ACC112 (cell line): ENCODE measurements around the gene UCK2.

Source experiments
- H2AFZ ChIP-seq: fragments of 200-600 bp; sonication (generic); one replicate; pipeline ENCODE4 v1.6.0; 2017; ENCODE audit warnings: antibody characterized with exemption, low read length; ENCODE audit not compliant: unreplicated experiment
- H3K27ac ChIP-seq: fragments of 200-600 bp; sonication (generic); 2 replicates; pipeline ENCODE4 v1.5.1; 2014; ENCODE audit warnings: low read depth, mild to moderate bottlenecking, antibody characterized with exemption, low read length, moderate library complexity
- H3K27me3 ChIP-seq: fragments of 200-600 bp; sonication (generic); 2 replicates; pipeline ENCODE4 v1.6.1; 2014; ENCODE audit warnings: mild to moderate bottlenecking, antibody characterized with exemption, low read length, moderate library complexity, mixed read lengths; ENCODE audit not compliant: insufficient read depth
- H3K36me3 ChIP-seq: fragments of 200-600 bp; sonication (generic); 2 replicates; pipeline ENCODE4 v1.6.1; 2016; ENCODE audit warnings: mild to moderate bottlenecking, antibody characterized with exemption, low read length, moderate library complexity, mixed read lengths; ENCODE audit not compliant: insufficient read depth
- H3K4me1 ChIP-seq: fragments of 200-600 bp; sonication (generic); one replicate; pipeline ENCODE4 v1.6.1; 2016; ENCODE audit warnings: low read length, mixed read lengths; ENCODE audit not compliant: insufficient read depth, unreplicated experiment, control insufficient read depth
- H3K4me3 ChIP-seq: fragments of 200-600 bp; sonication (generic); 2 replicates; pipeline ENCODE4 v1.5.1; 2014; ENCODE audit warnings: mild to moderate bottlenecking, low read depth, low read length
- H3K79me2 ChIP-seq: fragments of 200-600 bp; sonication (generic); one replicate; pipeline ENCODE4 v1.6.0; 2016; ENCODE audit warnings: low read length; ENCODE audit not compliant: control insufficient read depth, unreplicated experiment, insufficient read depth

The UCK2 gene

GRCh38 chr1:165936542-165936941, 109.1 kb downstream of the UCK2 start:
- no peak overlapping the region for H3K27ac ChIP-seq

GRCh38 chr1:165937829-165938228, 110.4 kb downstream of the UCK2 start:
- Histone ChIP-seq H3K4me3 (no peak overlapping the region), H3K79me2 (no peaks in the 10 kb centered on the region), H2AFZ (no peak overlapping the region), H3K27ac (no peak overlapping the region), H3K36me3 (no peaks in the 10 kb centered on the region), H3K4me1 (no peaks in the 10 kb centered on the region), H3K27me3 (peaks cover 13% of the 10 kb centered on the region; the same call in 1 of the 2 replicates)

More at GRCh38 chr1:165936542-165936941, 109.1 kb downstream of the UCK2 start:
- Histone ChIP-seq H3K36me3 (no peaks in the 10 kb centered on the region), H3K4me1 (no peaks in the 10 kb centered on the region), H3K79me2 (no peaks in the 10 kb centered on the region), H3K4me3 (no peak overlapping the region), H3K27me3 (peaks cover 6% of the 10 kb centered on the region; the same call in 1 of the 2 replicates), H2AFZ (no peak overlapping the region)

GRCh38 chr1:165938844-165939243, 111.4 kb downstream of the UCK2 start:
- no peak overlapping the region for H3K27ac ChIP-seq
- H3K4me1 ChIP-seq, result no peaks in the 10 kb centered on the region
- no peak overlapping the region for H2AFZ ChIP-seq
- no peaks in the 10 kb centered on the region for H3K36me3 ChIP-seq
- H3K27me3 ChIP-seq, result peaks cover 20% of the 10 kb centered on the region; the same call in 1 of the 2 replicates
- no peak overlapping the region for H3K4me3 ChIP-seq
- no peaks in the 10 kb centered on the region for H3K79me2 ChIP-seq

- H3K27ac ChIP-seq, result no peak overlapping the region
- no peaks in the 10 kb centered on the region for H3K36me3 ChIP-seq
- H2AFZ ChIP-seq, result no peak overlapping the region
- peaks cover 29% of the 10 kb centered on the region; the same call in 1 of the 2 replicates for H3K27me3 ChIP-seq
- H3K4me3 ChIP-seq, result no peak overlapping the region
- H3K79me2 ChIP-seq, result no peaks in the 10 kb centered on the region
- H3K4me1 ChIP-seq, result no peaks in the 10 kb centered on the region
Measured at GRCh38 chr1:165941531-165941930, 114.1 kb downstream of the UCK2 start.

- Histone ChIP-seq H3K79me2 (no peaks in the 10 kb centered on the region), H3K4me1 (no peaks in the 10 kb centered on the region), H3K27me3 (peaks cover 30% of the 10 kb centered on the region; the same call in 1 of the 2 replicates), H2AFZ (no peak overlapping the region), H3K4me3 (no peak overlapping the region), H3K27ac (no peak overlapping the region), H3K36me3 (no peaks in the 10 kb centered on the region)
Measured at GRCh38 chr1:165942062-165942461, 114.6 kb downstream of the UCK2 start.

- Histone ChIP-seq H3K27ac (no peak overlapping the region), H3K79me2 (no peaks in the 10 kb centered on the region), H2AFZ (no peak overlapping the region), H3K4me3 (no peak overlapping the region), H3K4me1 (no peaks in the 10 kb centered on the region), H3K27me3 (peaks cover 30% of the 10 kb centered on the region; the same call in 1 of the 2 replicates), H3K36me3 (no peaks in the 10 kb centered on the region)
Measured at GRCh38 chr1:165942927-165943597, 115.6 kb downstream of the UCK2 start.

GRCh38 chr1:165945911-165946310, 118.5 kb downstream of the UCK2 start:
- H3K4me1 ChIP-seq, result no peaks in the 10 kb centered on the region
- no peak overlapping the region for H3K27ac ChIP-seq
- no peaks in the 10 kb centered on the region for H3K79me2 ChIP-seq
- peaks cover 30% of the 10 kb centered on the region; the same call in 1 of the 2 replicates for H3K27me3 ChIP-seq
- H3K4me3 ChIP-seq, result no peak overlapping the region
- no peaks in the 10 kb centered on the region for H3K36me3 ChIP-seq
- H2AFZ ChIP-seq, result no peak overlapping the region

- Histone ChIP-seq H3K4me3 (no peak overlapping the region), H3K27me3 (peaks cover 17% of the 10 kb centered on the region; the same call in 1 of the 2 replicates), H3K27ac (no peak overlapping the region), H3K4me1 (no peaks in the 10 kb centered on the region), H3K36me3 (no peaks in the 10 kb centered on the region), H3K79me2 (no peaks in the 10 kb centered on the region), H2AFZ (no peak overlapping the region)
Measured at GRCh38 chr1:165947797-165948455, 120.5 kb downstream of the UCK2 start.

- no peak overlapping the region for H2AFZ ChIP-seq
- no peak overlapping the region for H3K27ac ChIP-seq
- H3K27me3 ChIP-seq, result peaks cover 11% of the 10 kb centered on the region; the same call in 1 of the 2 replicates
- H3K79me2 ChIP-seq, result no peaks in the 10 kb centered on the region
- H3K4me3 ChIP-seq, result no peak overlapping the region
- no peaks in the 10 kb centered on the region for H3K36me3 ChIP-seq
- H3K4me1 ChIP-seq, result no peaks in the 10 kb centered on the region
Measured at GRCh38 chr1:165949335-165950130, 122.1 kb downstream of the UCK2 start.

- Histone ChIP-seq H2AFZ (no peak overlapping the region), H3K27me3 (no peaks in the 10 kb centered on the region), H3K79me2 (no peaks in the 10 kb centered on the region), H3K4me3 (no peak overlapping the region), H3K27ac (no peak overlapping the region), H3K36me3 (no peaks in the 10 kb centered on the region), H3K4me1 (no peaks in the 10 kb centered on the region)
Measured at GRCh38 chr1:165954940-165955339, 127.5 kb downstream of the UCK2 start.
